Activated CD4-positive, alpha-beta T cell treated with anti-CD3 and anti-CD28 coated beads for 36 hours (primary cell): ENCODE data around the gene OR5J2. TPM values are rescaled to one million over a fixed set of nuclear protein-coding genes. Genes with fewer than 3 reads are reported as not detected.
"Not testable (repeated sequence)": the region's sequence is repeated elsewhere in the genome, so short reads cannot be mapped to it uniquely, and the experiment has no call there.

Experiments
- ATAC-seq: fragments of 200-7000 bp; cut with Tn5 transposase; one replicate; pipeline ENCODE4 v1.10.0; 2021; ENCODE audit warnings: mild to moderate bottlenecking, moderate library complexity
- CTCF ChIA-PET: fragments of 350-600 bp; sonication (Branson Sonifier 250); formaldehyde crosslinking; loops from one replicate; lab custom pipeline; 2021; ENCODE audit warnings: antibody characterized with exemption; lab: Charles Lee
- POLR2A ChIA-PET: fragments of 350-600 bp; sonication (Branson Sonifier 250); formaldehyde crosslinking; loops from one replicate; lab custom pipeline; 2021; ENCODE audit warnings: antibody characterized with exemption, inconsistent platforms; lab: Charles Lee
- DNase-seq: peaks from one replicate; pipeline ENCODE4 v3.0.0-alpha.2; 2020
- H3K27ac Mint-ChIP-seq: one replicate; pipeline ENCODE4 v1.8.0; 2021; ENCODE audit warnings: mixed read lengths
- H3K27me3 Mint-ChIP-seq: one replicate; pipeline ENCODE4 v1.8.0; 2021; ENCODE audit warnings: mixed read lengths
- H3K36me3 Mint-ChIP-seq: one replicate; pipeline ENCODE4 v1.8.0; 2021; ENCODE audit warnings: low read depth, mixed read lengths
- H3K4me1 Mint-ChIP-seq: one replicate; pipeline ENCODE4 v1.8.0; 2021; ENCODE audit warnings: mixed read lengths
- H3K4me3 Mint-ChIP-seq: one replicate; pipeline ENCODE4 v1.8.0; 2021; ENCODE audit warnings: mild to moderate bottlenecking, moderate library complexity, mixed read lengths
- H3K9me3 Mint-ChIP-seq: one replicate; pipeline ENCODE4 v1.8.0; 2021; ENCODE audit warnings: low read depth, mixed read lengths
- intact Hi-C, 2 experiments: fragments of 100-400 bp; cut with DNase I in 1 of 2; cut with micrococcal nuclease in 1 of 2; formaldehyde crosslinking; loops; one replicate each; pipeline versions ENCODE4 v1.14.2 to v1.15.1; 2022 to 2024; cut with DNase I, micrococcal nuclease
- total RNA-seq, 2 experiments: library from RNA; stranded (reverse); gene quantifications; one replicate each; pipeline ENCODE4 v1.2.3, GENCODE V29; 2021

OR5J2 gene
- total RNA-seq, 2 experiments from 2014 or later, result not detected

DNA sequence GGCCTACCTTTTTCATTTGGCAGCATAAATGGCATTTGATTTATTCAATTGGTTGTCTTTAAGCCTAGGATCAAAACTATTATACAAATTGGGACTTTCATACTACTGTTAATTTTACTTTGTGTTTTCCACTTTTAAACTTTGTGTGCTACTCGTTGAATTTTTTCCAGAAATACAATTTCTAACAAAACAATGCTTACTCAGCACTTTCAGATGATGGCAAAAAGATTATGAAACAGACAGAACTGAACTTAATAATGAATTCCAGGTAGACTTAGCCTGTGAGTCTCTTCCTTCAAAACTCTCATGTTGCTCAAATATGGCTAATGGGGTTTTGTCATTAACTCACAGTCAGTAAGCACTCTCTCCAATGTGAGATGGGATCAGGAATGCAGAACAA, 31.4 kb downstream of the OR5J2 start:
- Mint-ChIP-seq H3K36me3 (no peaks in the 10 kb centered on the region), H3K27ac (no peak overlapping the region), H3K9me3 (peaks cover 16% of the 10 kb centered on the region), H3K27me3 (no peaks in the 10 kb centered on the region), H3K4me3 (no peak overlapping the region), H3K4me1 (no peaks in the 10 kb centered on the region)
- DNase-seq (no peak), ATAC-seq (no peak)
- intact Hi-C loops, result no loop called here
- ChIA-PET POLR2A (no interaction called here), CTCF (no interaction called here)

GRCh38 chr11:56214537-56214936, 38.1 kb downstream of the OR5J2 start:
- Mint-ChIP-seq H3K4me3 (no peak overlapping the region), H3K9me3 (peaks cover 32% of the 10 kb centered on the region), H3K4me1 (no peaks in the 10 kb centered on the region), H3K36me3 (no peaks in the 10 kb centered on the region), H3K27me3 (no peaks in the 10 kb centered on the region), H3K27ac (no peak overlapping the region)
- DNase-seq (no peak), ATAC-seq (no peak)
- intact Hi-C loops, result no loop called here
- ChIA-PET CTCF (no interaction called here), POLR2A (no interaction called here)

DNA sequence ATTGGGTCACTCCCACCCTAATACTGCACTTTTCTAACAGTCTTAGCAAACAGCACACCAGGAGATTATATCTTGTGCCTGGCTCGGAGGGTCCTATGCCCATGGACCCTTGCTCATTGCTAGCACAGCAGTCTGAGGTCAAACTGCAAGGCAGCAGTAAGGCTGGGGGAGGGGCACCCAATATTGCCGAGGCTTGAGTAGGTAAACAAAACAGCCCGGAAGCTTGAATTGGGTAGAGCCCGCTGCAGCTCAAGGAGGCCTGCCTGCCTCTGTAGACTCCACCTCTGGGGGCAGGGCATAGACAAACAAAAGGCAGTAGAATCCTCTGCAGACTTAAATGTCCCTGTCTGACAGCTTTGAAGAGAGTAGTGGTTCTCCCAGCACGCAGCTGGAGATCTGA, 43.3 kb downstream of the OR5J2 start:
- not testable (repeated sequence) for DNase-seq

More for the DNA sequence above, 43.3 kb downstream of the OR5J2 start:
- H3K36me3 Mint-ChIP-seq, H3K27me3 Mint-ChIP-seq, intact Hi-C loops, ATAC-seq, H3K4me3 Mint-ChIP-seq, H3K27ac Mint-ChIP-seq, POLR2A ChIA-PET, H3K4me1 Mint-ChIP-seq, CTCF ChIA-PET: not testable (repeated sequence)
- H3K9me3 Mint-ChIP-seq, result peaks cover 26% of the 10 kb centered on the region

Other genes starting within 250 kb of the OR5J2 start
- not detected for gene OR5I1, start 240.2 kb upstream of the OR5J2 start, total RNA-seq
- gene OR10AG1, start 206.7 kb upstream of the OR5J2 start, total RNA-seq, result not detected
- not detected for gene OR5F1, start 182.0 kb upstream of the OR5J2 start, total RNA-seq
- not detected for gene OR5AS1, start 149.0 kb upstream of the OR5J2 start, total RNA-seq
- not detected for gene OR8I2, start 83.3 kb upstream of the OR5J2 start, total RNA-seq
- gene OR8H2, start 72.9 kb upstream of the OR5J2 start, total RNA-seq, result not detected
- gene OR8H3, start 54.2 kb upstream of the OR5J2 start, total RNA-seq, result not detected
- not detected for gene OR8J3, start 36.4 kb upstream of the OR5J2 start, total RNA-seq
- gene OR8K5, start 16.3 kb upstream of the OR5J2 start, total RNA-seq, result not detected
- not detected for gene OR5T2, start 57.6 kb downstream of the OR5J2 start, total RNA-seq
- not detected for gene OR5T3, start 75.6 kb downstream of the OR5J2 start, total RNA-seq
- gene OR5T1, start 97.5 kb downstream of the OR5J2 start, total RNA-seq, result not detected
- not detected for gene OR8H1, start 115.6 kb downstream of the OR5J2 start, total RNA-seq
- gene OR8K3, start 138.5 kb downstream of the OR5J2 start, total RNA-seq, result not detected
- not detected for gene OR8K1, start 169.4 kb downstream of the OR5J2 start, total RNA-seq
- gene OR8J1, start 177.7 kb downstream of the OR5J2 start, total RNA-seq, result not detected
- gene OR8U1, start 199.0 kb downstream of the OR5J2 start, total RNA-seq, result not detected
- gene OR5AL1, start 236.1 kb downstream of the OR5J2 start, total RNA-seq, result not detected